ENCODE data around the gene ORC5.

The ORC5 gene

DNA sequence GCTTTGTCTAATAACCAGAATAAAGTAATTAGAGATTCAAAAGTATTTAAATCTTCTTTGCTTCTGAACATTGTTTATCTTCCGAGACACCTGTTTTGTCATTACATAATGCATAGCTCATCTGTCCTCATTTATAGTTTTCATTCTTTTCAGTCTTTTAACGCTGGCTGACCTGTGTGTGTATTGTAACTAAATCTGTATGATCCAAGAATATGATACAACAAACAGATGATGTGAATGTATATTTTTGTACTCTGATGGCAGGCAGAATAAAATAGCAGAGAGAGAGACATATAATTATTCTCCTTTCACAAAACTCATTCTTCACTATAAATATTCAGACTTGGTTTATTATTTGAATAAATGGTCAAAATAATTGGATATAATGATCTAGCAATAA lies 80.6 kb downstream of the ORC5 start:
- no peak for DNase-seq

DNA sequence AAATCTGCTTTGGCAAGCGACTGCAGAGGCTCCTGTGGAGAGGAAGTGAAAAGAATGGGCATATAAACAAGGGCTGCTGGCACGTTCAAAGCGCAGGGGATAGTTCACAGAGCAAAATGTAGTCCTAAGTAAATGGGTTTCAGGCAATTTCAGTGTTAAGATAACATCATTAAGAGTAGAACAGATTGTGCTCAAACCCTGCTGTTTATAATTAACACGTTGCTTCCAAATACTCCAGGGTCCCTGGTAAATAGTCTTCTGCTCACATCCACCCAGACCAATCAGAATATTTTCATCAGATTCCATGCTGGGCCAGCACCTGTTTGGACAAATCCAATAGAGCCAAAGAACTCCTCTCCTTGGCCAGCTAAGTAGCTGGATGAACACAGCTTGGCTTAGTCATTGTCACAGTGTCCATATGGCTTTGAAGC lies 81.4 kb downstream of the ORC5 start:
- no peak for DNase-seq

DNA sequence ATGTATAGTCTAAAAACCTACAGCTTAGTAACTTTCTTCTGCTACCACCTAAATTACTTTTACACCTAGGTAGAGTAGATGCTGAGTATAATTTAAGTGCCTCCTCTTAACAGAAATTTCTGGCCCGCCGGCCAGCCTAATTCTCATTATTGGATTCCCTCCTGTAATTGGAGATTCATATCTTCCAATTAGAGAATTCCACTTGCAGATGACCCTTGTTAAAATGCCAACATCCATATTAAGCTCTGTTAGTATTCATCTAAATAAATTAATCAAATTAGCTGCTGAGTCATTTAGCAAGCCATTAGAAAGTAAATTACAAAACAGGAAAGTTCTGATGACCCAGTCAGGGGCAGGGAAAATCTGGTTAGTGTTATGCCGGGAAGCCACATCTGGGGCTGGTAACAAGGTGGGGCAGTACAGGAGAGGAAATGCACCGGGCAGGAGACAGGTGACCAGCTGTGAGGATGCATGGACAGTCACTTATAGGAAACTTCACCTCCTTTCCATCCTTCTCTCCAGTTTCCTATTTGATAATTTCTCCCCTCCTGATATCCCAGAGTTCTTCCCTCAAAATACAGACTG lies 82.8 kb downstream of the ORC5 start:
- DNase-seq: no peak

DNA sequence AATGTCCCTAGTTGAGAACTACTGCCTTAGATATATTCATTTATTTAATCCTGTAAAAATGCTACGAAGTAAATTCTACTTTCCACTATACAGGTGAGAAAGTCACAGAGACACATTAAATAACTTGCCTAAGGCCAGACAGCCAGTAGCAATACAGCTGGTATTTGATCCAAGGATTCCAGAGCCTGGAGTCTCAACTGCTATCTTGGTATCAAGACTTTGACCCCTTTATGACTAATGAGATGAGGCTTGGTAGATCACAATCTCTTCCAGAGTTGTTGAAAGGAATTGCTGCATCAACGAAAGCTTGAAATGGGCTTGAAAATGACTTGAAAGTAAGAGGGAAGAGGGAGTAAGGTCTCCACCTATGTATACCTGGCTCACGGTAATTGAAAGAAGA lies 83.3 kb downstream of the ORC5 start:
- DNase-seq: no peak

DNA sequence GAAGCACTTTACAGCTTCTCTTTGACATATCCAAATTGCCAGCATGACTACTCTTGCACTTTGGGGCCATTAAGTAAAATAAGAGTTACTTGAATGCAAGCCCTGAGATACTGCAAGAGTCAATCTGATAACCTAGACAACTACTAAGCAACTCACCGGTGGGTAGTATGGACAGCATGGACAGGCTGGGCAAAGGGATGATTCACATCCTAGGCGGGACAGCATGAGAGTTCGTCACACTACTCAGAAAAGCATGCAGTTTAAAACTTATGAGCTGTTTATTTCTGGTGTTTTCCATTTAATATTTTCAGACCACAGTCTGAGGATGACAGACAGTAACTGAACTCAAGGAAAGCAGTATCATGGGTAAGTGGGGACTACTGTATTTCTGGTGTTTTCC lies 84.0 kb downstream of the ORC5 start:
- no peak for DNase-seq

DNA sequence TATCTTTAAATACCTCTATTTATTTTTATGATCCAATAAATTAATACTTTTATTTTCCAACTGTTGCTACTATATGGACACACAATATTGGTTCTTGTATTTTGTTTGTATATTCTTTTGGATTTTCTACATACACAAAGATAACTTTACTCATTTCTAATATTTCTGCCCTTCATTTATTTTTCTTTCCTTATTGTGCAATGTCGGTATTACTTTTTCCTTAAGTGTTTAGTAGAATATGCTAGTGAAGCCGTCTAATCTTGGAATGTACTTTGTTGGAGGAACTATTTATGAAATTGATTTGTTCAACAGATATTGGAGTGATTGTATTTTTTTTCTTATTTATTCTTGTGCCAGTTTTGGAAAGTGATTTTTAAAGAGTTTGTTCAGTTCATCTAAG lies 94.0 kb downstream of the ORC5 start:
- no peak for DNase-seq

DNA sequence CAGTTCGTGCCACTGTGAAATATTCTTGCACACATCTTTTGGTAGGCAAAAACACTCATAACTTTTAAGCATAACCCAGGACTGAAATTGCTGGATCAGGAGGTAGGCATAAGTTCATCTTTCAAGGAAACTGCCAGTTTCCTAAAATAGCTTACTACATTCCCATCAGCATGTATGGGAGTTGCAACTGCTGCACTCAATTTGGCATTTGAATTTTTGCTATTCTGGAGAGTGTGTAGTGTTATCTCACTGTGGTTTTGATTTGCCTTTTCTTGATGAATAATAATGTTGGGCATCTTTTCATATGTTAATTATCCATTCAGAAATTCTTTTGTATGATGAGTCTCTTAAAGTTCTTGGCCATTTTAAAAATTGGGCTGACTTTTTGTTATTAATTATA lies 95.2 kb downstream of the ORC5 start:
- DNase-seq: no peak

DNA sequence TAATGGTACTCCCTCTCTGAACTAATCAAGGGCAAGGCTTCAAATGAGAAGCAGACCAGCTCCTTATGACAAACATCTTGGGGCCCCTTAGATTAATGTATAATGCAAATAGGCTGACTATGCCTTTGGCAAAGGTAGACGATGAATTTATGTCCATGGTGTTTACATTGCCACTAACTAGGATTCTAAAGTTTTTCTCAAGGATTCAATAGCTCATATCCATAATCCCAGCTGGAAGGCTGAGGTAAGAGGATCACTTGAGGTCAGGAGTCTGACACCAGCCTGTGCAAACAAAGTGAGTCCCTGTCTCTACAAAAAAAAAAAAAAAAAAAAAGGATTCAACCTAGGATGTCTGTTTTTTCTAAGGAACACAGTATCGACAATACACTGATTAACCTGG lies 96.5 kb downstream of the ORC5 start:
- no peak for DNase-seq

DNA sequence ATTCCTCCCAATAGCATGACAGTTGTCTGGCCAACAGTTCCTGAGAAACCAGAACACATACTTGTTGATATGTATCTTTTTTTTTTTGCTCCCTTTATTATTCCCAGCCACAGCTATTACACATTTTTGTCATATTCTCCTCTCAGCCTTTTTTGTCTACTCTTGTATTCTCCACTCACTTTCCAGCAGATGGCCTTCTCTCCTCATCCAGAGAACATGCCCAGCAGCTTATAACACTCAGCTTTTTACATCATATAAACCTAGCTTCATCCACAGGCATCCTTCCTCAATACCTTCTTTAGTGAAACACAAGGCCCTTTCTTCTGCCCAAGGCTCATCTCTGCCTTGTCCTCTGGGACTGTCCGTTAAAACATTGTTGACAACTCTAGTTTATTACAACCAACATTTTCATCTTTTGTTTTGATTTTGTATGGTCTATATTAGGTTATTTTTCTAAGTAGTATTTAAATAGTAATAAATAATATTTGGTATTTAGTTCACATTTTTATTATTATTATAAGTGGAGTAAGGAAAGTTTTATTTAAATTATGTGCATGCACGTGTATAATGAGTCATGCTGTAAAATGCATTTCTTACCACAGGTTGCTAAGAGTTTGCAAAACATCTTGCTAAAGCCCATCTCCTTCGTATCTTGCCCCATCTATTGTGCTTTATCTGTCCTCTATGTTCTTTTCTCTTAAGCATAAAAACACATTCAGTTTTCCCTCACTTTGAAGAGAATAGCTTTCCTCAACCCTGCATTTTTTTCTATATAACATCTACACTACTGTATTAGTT lies 101.5 kb downstream of the ORC5 start:
- DNase-seq: no peak

DNA sequence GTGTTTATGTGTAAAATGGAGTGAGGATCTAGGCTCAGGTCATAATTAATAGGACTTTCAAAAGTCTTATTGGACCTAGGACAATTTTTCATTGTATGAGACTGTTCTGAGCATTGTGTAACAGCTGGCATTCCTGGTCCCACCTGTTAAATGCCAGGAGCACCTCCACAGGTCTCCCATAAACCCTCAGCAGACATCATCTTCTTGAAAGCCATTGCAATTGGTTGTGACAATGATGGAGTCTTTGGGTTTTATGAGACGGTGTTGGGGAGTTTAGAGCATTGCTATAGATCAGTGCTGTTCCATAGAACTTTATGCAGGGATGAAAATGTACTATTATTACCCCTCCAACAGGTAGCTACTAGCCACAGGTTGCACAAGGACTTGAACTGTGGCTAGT lies 108.9 kb downstream of the ORC5 start:
- DNase-seq: no peak

DNA sequence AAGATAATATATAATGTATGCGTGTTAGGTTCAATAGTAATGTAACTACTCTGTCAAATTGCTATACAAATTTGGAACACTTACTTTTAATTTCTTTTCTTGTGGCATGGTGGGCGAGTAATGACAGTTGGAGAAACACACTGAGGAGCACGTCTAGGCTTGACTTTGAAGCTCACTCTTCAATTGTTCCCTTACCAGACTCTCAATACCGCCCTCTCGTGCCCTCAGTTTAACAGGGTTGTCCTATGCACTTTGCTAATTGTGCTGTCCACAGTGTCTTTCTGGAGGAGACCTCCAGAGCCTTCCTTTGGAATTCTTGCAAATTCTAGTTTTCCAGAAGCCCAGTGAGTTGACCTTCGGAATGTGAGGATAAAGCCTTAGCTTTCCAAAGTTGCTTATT lies 111.1 kb downstream of the ORC5 start:
- no peak for DNase-seq

DNA sequence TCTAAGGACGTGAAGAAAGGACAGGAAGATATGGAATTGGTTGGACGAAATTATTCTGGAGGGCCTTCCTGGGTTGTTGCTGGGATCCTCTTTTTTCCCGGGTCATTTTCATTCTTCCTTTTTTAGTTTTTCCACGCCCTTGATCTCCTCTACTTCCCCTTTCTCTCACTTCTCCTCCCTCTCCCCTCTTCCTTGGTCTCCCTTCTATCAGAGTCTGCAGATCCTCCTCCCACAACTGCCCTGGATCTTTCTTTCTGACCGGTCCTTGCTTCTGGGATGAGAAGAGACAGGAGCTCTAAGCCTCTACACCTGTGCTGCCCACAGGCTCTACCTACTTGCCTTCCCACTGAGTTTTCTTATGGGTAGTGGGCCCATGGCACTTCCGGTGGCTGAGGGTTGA lies 114.7 kb downstream of the ORC5 start:
- DNase-seq: no peak

DNA sequence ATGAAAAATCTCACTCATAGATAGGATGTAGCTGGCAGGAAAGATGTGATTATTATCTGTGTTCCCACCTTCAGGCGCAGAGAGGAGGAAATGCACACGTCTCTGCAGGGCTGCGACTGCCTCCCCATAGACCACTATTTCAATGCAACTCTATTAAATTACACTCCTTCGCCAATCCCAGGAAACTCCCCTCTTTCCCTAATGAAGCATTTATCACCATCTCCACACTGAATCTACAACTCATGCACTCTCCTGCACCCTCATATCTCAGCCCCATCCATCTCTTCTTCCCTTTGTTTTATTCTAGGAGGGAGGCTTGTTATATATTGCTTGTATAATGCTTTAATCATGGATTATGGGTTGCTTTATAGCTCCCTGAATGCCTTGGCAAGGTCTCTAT lies 116.6 kb downstream of the ORC5 start:
- no peak for DNase-seq

DNA sequence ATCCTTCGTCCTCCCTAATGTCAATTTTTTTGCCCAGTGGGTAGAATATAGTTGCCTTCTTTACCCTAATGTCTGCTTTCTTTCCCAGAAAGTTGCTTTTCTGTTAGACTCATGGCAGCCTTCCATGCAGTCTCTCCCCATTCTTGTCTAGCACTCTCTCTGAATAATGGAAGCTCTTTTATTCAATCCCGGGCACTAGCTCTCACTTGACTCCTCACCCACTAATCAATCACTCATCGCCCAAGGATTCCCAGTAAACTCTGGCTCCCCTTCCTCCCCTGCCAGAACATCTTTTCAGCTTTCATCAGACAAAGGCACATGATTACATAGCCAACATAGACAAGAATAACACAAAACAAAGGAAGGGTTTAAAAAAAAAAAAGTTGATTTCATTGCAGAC lies 118.2 kb downstream of the ORC5 start:
- peak in 3 of 56 donors; percentile 2 to 7 (median 3) for DNase-seq

DNA sequence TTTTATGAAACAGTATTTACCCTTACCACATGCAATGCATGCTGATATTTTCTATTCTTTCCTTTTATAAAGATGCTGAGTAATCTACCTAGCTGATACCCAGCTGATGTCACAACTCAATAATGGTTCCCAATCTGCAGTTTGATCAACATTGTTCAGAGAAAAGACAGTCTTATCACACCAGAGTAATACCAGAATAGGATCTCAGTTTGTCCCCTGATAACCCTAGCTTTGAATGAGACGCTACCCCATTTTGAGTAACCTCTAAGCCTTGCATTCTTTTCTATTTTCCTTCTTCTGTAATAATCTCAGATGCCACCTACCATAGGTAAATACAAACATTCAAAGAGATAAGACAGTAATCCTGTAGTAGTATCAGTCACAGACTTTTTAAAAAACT lies 118.8 kb downstream of the ORC5 start:
- DNase-seq: no peak
